Measurements from ENCODE around the gene LMTK3.
A peak's percentile ranks its signal among the peaks of the same experiment; 100 is the strongest.
"Not testable (repeated sequence)": the region's sequence is repeated elsewhere in the genome, so short reads cannot be mapped to it uniquely, and the experiment has no call there.

The LMTK3 gene

GRCh38 chr19:48487948-48488347 is 23.7 kb downstream of the LMTK3 start:
- H3K27ac ChIP-seq (ENCODE audit: low read depth, low read length), result peak overlapping the region; percentile 55
- no peaks in the 10 kb centered on the region for H3K9me3 ChIP-seq (ENCODE audit: control insufficient read depth in 1 of 2, low read length in 2 of 2)
- peak overlapping the region; percentile 6 to 32 for H3K4me3 ChIP-seq (ENCODE audit: low read depth in 1 of 2, low read length in 2 of 2)
- H3K27me3 ChIP-seq (ENCODE audit: control insufficient read depth in 1 of 2, insufficient read depth in 2 of 2, low read length in 2 of 2), result no peaks in the 10 kb centered on the region
- no peaks in the 10 kb centered on the region for H3K36me3 ChIP-seq (ENCODE audit: control insufficient read depth in 1 of 2, insufficient read depth in 2 of 2, low read length in 2 of 2)
- no peak overlapping the region for H3K9ac ChIP-seq (ENCODE audit: low read depth in 1 of 2, low read length in 2 of 2)
- peaks cover 23 to 37% of the 10 kb centered on the region in 2 donors for H3K4me1 ChIP-seq (ENCODE audit: control insufficient read depth in 1 of 2, insufficient read depth in 2 of 2, low read length in 2 of 2)

GRCh38 chr19:48487544-48487943 is 24.1 kb downstream of the LMTK3 start:
- no peaks in the 10 kb centered on the region for H3K27me3 ChIP-seq (ENCODE audit: control insufficient read depth in 1 of 2, insufficient read depth in 2 of 2, low read length in 2 of 2)
- peak overlapping the region; percentile 6 to 32 for H3K4me3 ChIP-seq (ENCODE audit: low read depth in 1 of 2, low read length in 2 of 2)
- H3K36me3 ChIP-seq (ENCODE audit: control insufficient read depth in 1 of 2, insufficient read depth in 2 of 2, low read length in 2 of 2), result no peaks in the 10 kb centered on the region
- H3K9ac ChIP-seq (ENCODE audit: low read depth in 1 of 2, low read length in 2 of 2), result no peak overlapping the region
- no peaks in the 10 kb centered on the region for H3K9me3 ChIP-seq (ENCODE audit: control insufficient read depth in 1 of 2, low read length in 2 of 2)
- peaks cover 22 to 36% of the 10 kb centered on the region in 2 donors for H3K4me1 ChIP-seq (ENCODE audit: control insufficient read depth in 1 of 2, insufficient read depth in 2 of 2, low read length in 2 of 2)
- H3K27ac ChIP-seq (ENCODE audit: low read depth, low read length), result peak overlapping the region; percentile 55

- H3K9ac ChIP-seq (ENCODE audit: low read depth in 1 of 2, low read length in 2 of 2); H3K4me3 ChIP-seq (ENCODE audit: low read depth in 1 of 2, low read length in 2 of 2); H3K27ac ChIP-seq (ENCODE audit: low read depth, low read length); H3K27me3 ChIP-seq (ENCODE audit: control insufficient read depth in 1 of 2, insufficient read depth in 2 of 2, low read length in 2 of 2); H3K9me3 ChIP-seq (ENCODE audit: control insufficient read depth in 1 of 2, low read length in 2 of 2); H3K36me3 ChIP-seq (ENCODE audit: control insufficient read depth in 1 of 2, insufficient read depth in 2 of 2, low read length in 2 of 2): not testable (repeated sequence)
- peaks cover 19 to 33% of the 10 kb centered on the region in 2 donors for H3K4me1 ChIP-seq (ENCODE audit: control insufficient read depth in 1 of 2, insufficient read depth in 2 of 2, low read length in 2 of 2)
Observed at GRCh38 chr19:48486706-48487105, 24.9 kb downstream of the LMTK3 start.

- Histone ChIP-seq H3K4me3 (ENCODE audit: low read depth in 1 of 2, low read length in 2 of 2) (no peak overlapping the region), H3K4me1 (ENCODE audit: control insufficient read depth in 1 of 2, insufficient read depth in 2 of 2, low read length in 2 of 2) (peaks cover 21 to 28% of the 10 kb centered on the region in 2 donors), H3K9ac (ENCODE audit: low read depth in 1 of 2, low read length in 2 of 2) (no peak overlapping the region), H3K36me3 (ENCODE audit: control insufficient read depth in 1 of 2, insufficient read depth in 2 of 2, low read length in 2 of 2) (no peaks in the 10 kb centered on the region), H3K27ac (ENCODE audit: low read depth, low read length) (no peak overlapping the region), H3K27me3 (ENCODE audit: control insufficient read depth in 1 of 2, insufficient read depth in 2 of 2, low read length in 2 of 2) (no peaks in the 10 kb centered on the region), H3K9me3 (ENCODE audit: control insufficient read depth in 1 of 2, low read length in 2 of 2) (no peaks in the 10 kb centered on the region)
Observed at GRCh38 chr19:48484931-48485612, 26.6 kb downstream of the LMTK3 start.

- Histone ChIP-seq H3K4me3 (ENCODE audit: low read depth in 1 of 2, low read length in 2 of 2) (no peak overlapping the region), H3K4me1 (ENCODE audit: control insufficient read depth in 1 of 2, insufficient read depth in 2 of 2, low read length in 2 of 2) (peaks cover 25 to 27% of the 10 kb centered on the region in 2 donors), H3K27ac (ENCODE audit: low read depth, low read length) (no peak overlapping the region), H3K9ac (ENCODE audit: low read depth in 1 of 2, low read length in 2 of 2) (no peak overlapping the region), H3K27me3 (ENCODE audit: control insufficient read depth in 1 of 2, insufficient read depth in 2 of 2, low read length in 2 of 2) (no peaks in the 10 kb centered on the region), H3K36me3 (ENCODE audit: control insufficient read depth in 1 of 2, insufficient read depth in 2 of 2, low read length in 2 of 2) (peaks cover 0 to 5% of the 10 kb centered on the region in 2 donors), H3K9me3 (ENCODE audit: control insufficient read depth in 1 of 2, low read length in 2 of 2) (no peaks in the 10 kb centered on the region)
Observed at GRCh38 chr19:48484247-48484893, 27.3 kb downstream of the LMTK3 start.

- Histone ChIP-seq H3K4me1 (ENCODE audit: control insufficient read depth in 1 of 2, insufficient read depth in 2 of 2, low read length in 2 of 2) (peaks cover 22 to 24% of the 10 kb centered on the region in 2 donors), H3K27me3 (ENCODE audit: control insufficient read depth in 1 of 2, insufficient read depth in 2 of 2, low read length in 2 of 2) (no peaks in the 10 kb centered on the region), H3K9ac (ENCODE audit: low read depth in 1 of 2, low read length in 2 of 2) (no peak overlapping the region), H3K4me3 (ENCODE audit: low read depth in 1 of 2, low read length in 2 of 2) (no peak overlapping the region), H3K9me3 (ENCODE audit: control insufficient read depth in 1 of 2, low read length in 2 of 2) (no peaks in the 10 kb centered on the region), H3K36me3 (ENCODE audit: control insufficient read depth in 1 of 2, insufficient read depth in 2 of 2, low read length in 2 of 2) (peaks cover 0 to 8% of the 10 kb centered on the region in 2 donors), H3K27ac (ENCODE audit: low read depth, low read length) (no peak overlapping the region)
Observed at GRCh38 chr19:48483301-48483700, 28.3 kb downstream of the LMTK3 start.

- H3K27ac ChIP-seq (ENCODE audit: low read depth, low read length), result no peak overlapping the region
- no peak overlapping the region for H3K4me3 ChIP-seq (ENCODE audit: low read depth in 1 of 2, low read length in 2 of 2)
Observed at GRCh38 chr19:48481846-48482639, 29.6 kb downstream of the LMTK3 start.

GRCh38 chr19:48480558-48481500 is 30.8 kb downstream of the LMTK3 start:
- peak overlapping the region; percentile 62 for H3K27ac ChIP-seq (ENCODE audit: low read depth, low read length)
- peaks cover 1 to 32% of the 10 kb centered on the region in 2 donors for H3K36me3 ChIP-seq (ENCODE audit: control insufficient read depth in 1 of 2, insufficient read depth in 2 of 2, low read length in 2 of 2)
- peaks cover 10 to 13% of the 10 kb centered on the region in 2 donors for H3K4me1 ChIP-seq (ENCODE audit: control insufficient read depth in 1 of 2, insufficient read depth in 2 of 2, low read length in 2 of 2)
- H3K27me3 ChIP-seq (ENCODE audit: control insufficient read depth in 1 of 2, insufficient read depth in 2 of 2, low read length in 2 of 2), result no peaks in the 10 kb centered on the region
- H3K9ac ChIP-seq (ENCODE audit: low read depth in 1 of 2, low read length in 2 of 2), result peak overlapping the region; percentile 48 to 69
- H3K4me3 ChIP-seq (ENCODE audit: low read depth in 1 of 2, low read length in 2 of 2), result peak overlapping the region; percentile 62 to 67
- no peaks in the 10 kb centered on the region for H3K9me3 ChIP-seq (ENCODE audit: control insufficient read depth in 1 of 2, low read length in 2 of 2)

More at GRCh38 chr19:48481846-48482639, 29.6 kb downstream of the LMTK3 start:
- H3K9ac ChIP-seq (ENCODE audit: low read depth in 1 of 2, low read length in 2 of 2), result no peak overlapping the region
- no peaks in the 10 kb centered on the region for H3K9me3 ChIP-seq (ENCODE audit: control insufficient read depth in 1 of 2, low read length in 2 of 2)
- H3K27me3 ChIP-seq (ENCODE audit: control insufficient read depth in 1 of 2, insufficient read depth in 2 of 2, low read length in 2 of 2), result no peaks in the 10 kb centered on the region
- H3K4me1 ChIP-seq (ENCODE audit: control insufficient read depth in 1 of 2, insufficient read depth in 2 of 2, low read length in 2 of 2), result peaks cover 10 to 13% of the 10 kb centered on the region in 2 donors
- H3K36me3 ChIP-seq (ENCODE audit: control insufficient read depth in 1 of 2, insufficient read depth in 2 of 2, low read length in 2 of 2), result peaks cover 0 to 20% of the 10 kb centered on the region in 2 donors

- Histone ChIP-seq H3K9ac (ENCODE audit: low read depth in 1 of 2, low read length in 2 of 2) (peak overlapping the region; percentile 48 to 69), H3K4me1 (ENCODE audit: control insufficient read depth in 1 of 2, insufficient read depth in 2 of 2, low read length in 2 of 2) (peaks cover 10 to 13% of the 10 kb centered on the region in 2 donors), H3K36me3 (ENCODE audit: control insufficient read depth in 1 of 2, insufficient read depth in 2 of 2, low read length in 2 of 2) (peaks cover 7 to 38% of the 10 kb centered on the region in 2 donors), H3K9me3 (ENCODE audit: control insufficient read depth in 1 of 2, low read length in 2 of 2) (no peaks in the 10 kb centered on the region), H3K27me3 (ENCODE audit: control insufficient read depth in 1 of 2, insufficient read depth in 2 of 2, low read length in 2 of 2) (no peaks in the 10 kb centered on the region), H3K4me3 (ENCODE audit: low read depth in 1 of 2, low read length in 2 of 2) (peak overlapping the region; percentile 62 to 67), H3K27ac (ENCODE audit: low read depth, low read length) (peak overlapping the region; percentile 62)
Observed at GRCh38 chr19:48480183-48480557, 31.5 kb downstream of the LMTK3 start.

Data from duodenal mucosa (tissue), 2 donors.